Measurements from ENCODE around the gene NOS2.

NOS2 gene

GRCh38 chr17:27792095-27792494 is 8.2 kb downstream of the NOS2 start:
- Histone ChIP-seq H3K36me3 (ENCODE audit: control insufficient read depth in 1 of 2, insufficient read depth in 2 of 2, low read length in 2 of 2) (peaks cover 3 to 4% of the 10 kb centered on the region in 2 donors), H3K27ac (ENCODE audit: low read depth, low read length) (no peak overlapping the region), H3K9me3 (ENCODE audit: control insufficient read depth in 1 of 2, low read length in 2 of 2) (no peaks in the 10 kb centered on the region), H3K4me1 (ENCODE audit: control insufficient read depth in 1 of 2, insufficient read depth in 2 of 2, low read length in 2 of 2) (peaks cover 19 to 23% of the 10 kb centered on the region in 2 donors), H3K27me3 (ENCODE audit: control insufficient read depth in 1 of 2, insufficient read depth in 2 of 2, low read length in 2 of 2) (peaks cover 3 to 4% of the 10 kb centered on the region in 2 donors), H3K9ac (ENCODE audit: low read depth in 1 of 2, low read length in 2 of 2) (no peak overlapping the region), H3K4me3 (ENCODE audit: low read depth in 1 of 2, low read length in 2 of 2) (no peak overlapping the region)

GRCh38 chr17:27788919-27789318 is 11.4 kb downstream of the NOS2 start:
- Histone ChIP-seq H3K9ac (ENCODE audit: low read depth in 1 of 2, low read length in 2 of 2) (no peak overlapping the region), H3K36me3 (ENCODE audit: control insufficient read depth in 1 of 2, insufficient read depth in 2 of 2, low read length in 2 of 2) (peaks cover 3 to 8% of the 10 kb centered on the region in 2 donors), H3K4me1 (ENCODE audit: control insufficient read depth in 1 of 2, insufficient read depth in 2 of 2, low read length in 2 of 2) (peaks cover 3 to 5% of the 10 kb centered on the region in 2 donors), H3K27ac (ENCODE audit: low read depth, low read length) (no peak overlapping the region), H3K4me3 (ENCODE audit: low read depth in 1 of 2, low read length in 2 of 2) (no peak overlapping the region), H3K27me3 (ENCODE audit: control insufficient read depth in 1 of 2, insufficient read depth in 2 of 2, low read length in 2 of 2) (peaks cover 0 to 1% of the 10 kb centered on the region in 2 donors), H3K9me3 (ENCODE audit: control insufficient read depth in 1 of 2, low read length in 2 of 2) (no peaks in the 10 kb centered on the region)

DNA sequence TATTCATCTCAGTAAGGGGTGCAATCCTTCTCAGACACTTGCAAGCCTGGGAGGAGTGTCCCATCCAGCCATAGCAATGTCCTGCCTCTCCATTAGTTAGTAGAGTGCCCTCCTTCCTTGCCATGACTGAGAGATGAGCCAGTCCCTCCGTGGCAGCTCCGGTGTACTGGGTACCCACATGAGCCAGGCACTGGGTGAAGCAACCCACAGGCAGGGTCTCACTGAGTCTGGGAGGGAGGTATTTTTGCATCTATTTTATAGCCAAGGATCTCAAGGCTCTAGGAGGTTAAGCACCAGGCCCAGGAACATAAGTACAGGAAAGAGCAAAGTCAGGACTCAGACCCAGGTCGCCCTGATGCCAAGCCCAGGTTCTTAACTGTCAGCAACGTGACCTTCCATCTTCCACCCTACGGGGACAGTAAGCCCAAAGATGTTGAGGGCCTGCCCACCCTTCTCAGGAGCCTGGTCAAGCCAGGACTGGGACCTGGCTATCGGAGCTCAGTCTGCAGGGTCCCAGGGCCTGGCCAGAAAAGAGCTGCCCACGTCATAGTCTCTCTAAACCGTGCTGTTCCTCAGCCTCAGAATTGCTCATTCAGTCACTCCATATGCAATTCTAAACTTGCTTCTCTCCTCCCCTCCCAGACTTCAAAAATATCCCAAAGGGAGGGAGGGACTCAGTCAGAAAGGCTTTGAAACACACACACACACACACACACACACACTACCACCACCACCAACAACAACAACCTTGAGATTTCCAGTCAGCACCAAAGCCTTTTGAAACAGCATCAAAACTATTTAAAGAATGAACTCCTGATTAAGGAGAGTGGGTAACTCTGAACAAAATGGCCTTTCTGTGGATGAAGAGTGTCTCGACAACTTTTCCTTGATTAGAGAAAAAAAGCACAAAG is 16.6 kb downstream of the NOS2 start:
- H3K9me3 ChIP-seq (ENCODE audit: control insufficient read depth in 1 of 2, low read length in 2 of 2) = no peaks in the 10 kb centered on the region

DNA sequence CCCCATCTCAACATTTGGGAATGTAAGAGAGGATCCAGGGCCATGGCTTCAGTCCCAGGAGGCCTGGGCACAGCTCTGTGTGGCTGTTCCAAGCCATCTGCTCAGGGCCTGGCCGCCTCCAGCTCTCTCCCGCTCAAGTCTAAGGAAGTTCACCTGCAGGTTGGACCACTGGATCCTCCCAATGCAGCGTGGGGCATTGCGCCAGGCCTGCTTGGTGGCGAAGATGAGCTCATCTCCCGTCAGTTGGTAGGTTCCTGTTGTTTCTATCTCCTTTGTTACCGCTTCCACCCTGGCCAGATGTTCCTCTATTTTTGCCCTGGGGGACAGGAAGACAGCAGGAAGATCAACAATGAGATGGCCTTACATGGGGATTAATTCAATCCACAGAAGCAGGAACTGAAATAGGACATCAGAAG is 17.5 kb downstream of the NOS2 start:
- no peaks in the 10 kb centered on the region for H3K27me3 ChIP-seq (ENCODE audit: control insufficient read depth in 1 of 2, insufficient read depth in 2 of 2, low read length in 2 of 2)
- peaks cover 7 to 9% of the 10 kb centered on the region in 2 donors for H3K36me3 ChIP-seq (ENCODE audit: control insufficient read depth in 1 of 2, insufficient read depth in 2 of 2, low read length in 2 of 2)
- no peak overlapping the region for H3K4me3 ChIP-seq (ENCODE audit: low read depth in 1 of 2, low read length in 2 of 2)
- H3K9me3 ChIP-seq (ENCODE audit: control insufficient read depth in 1 of 2, low read length in 2 of 2) = no peaks in the 10 kb centered on the region
- no peaks in the 10 kb centered on the region for H3K4me1 ChIP-seq (ENCODE audit: control insufficient read depth in 1 of 2, insufficient read depth in 2 of 2, low read length in 2 of 2)
- H3K27ac ChIP-seq (ENCODE audit: low read depth, low read length) = no peak overlapping the region
- no peak overlapping the region for H3K9ac ChIP-seq (ENCODE audit: low read depth in 1 of 2, low read length in 2 of 2)

More for the DNA sequence above, 16.6 kb downstream of the NOS2 start:
- Histone ChIP-seq H3K27ac (ENCODE audit: low read depth, low read length) (no peak overlapping the region), H3K4me3 (ENCODE audit: low read depth in 1 of 2, low read length in 2 of 2) (no peak overlapping the region), H3K9ac (ENCODE audit: low read depth in 1 of 2, low read length in 2 of 2) (no peak overlapping the region), H3K4me1 (ENCODE audit: control insufficient read depth in 1 of 2, insufficient read depth in 2 of 2, low read length in 2 of 2) (no peaks in the 10 kb centered on the region), H3K36me3 (ENCODE audit: control insufficient read depth in 1 of 2, insufficient read depth in 2 of 2, low read length in 2 of 2) (peaks cover 5 to 7% of the 10 kb centered on the region in 2 donors), H3K27me3 (ENCODE audit: control insufficient read depth in 1 of 2, insufficient read depth in 2 of 2, low read length in 2 of 2) (no peaks in the 10 kb centered on the region)

- Histone ChIP-seq H3K4me1 (ENCODE audit: control insufficient read depth in 1 of 2, insufficient read depth in 2 of 2, low read length in 2 of 2) (no peaks in the 10 kb centered on the region), H3K27ac (ENCODE audit: low read depth, low read length) (no peak overlapping the region), H3K9me3 (ENCODE audit: control insufficient read depth in 1 of 2, low read length in 2 of 2) (no peaks in the 10 kb centered on the region), H3K9ac (ENCODE audit: low read depth in 1 of 2, low read length in 2 of 2) (no peak overlapping the region), H3K27me3 (ENCODE audit: control insufficient read depth in 1 of 2, insufficient read depth in 2 of 2, low read length in 2 of 2) (no peaks in the 10 kb centered on the region), H3K36me3 (ENCODE audit: control insufficient read depth in 1 of 2, insufficient read depth in 2 of 2, low read length in 2 of 2) (peaks cover 4 to 10% of the 10 kb centered on the region in 2 donors), H3K4me3 (ENCODE audit: low read depth in 1 of 2, low read length in 2 of 2) (no peak overlapping the region)
Measured at GRCh38 chr17:27780828-27781404, 19.4 kb downstream of the NOS2 start.

DNA sequence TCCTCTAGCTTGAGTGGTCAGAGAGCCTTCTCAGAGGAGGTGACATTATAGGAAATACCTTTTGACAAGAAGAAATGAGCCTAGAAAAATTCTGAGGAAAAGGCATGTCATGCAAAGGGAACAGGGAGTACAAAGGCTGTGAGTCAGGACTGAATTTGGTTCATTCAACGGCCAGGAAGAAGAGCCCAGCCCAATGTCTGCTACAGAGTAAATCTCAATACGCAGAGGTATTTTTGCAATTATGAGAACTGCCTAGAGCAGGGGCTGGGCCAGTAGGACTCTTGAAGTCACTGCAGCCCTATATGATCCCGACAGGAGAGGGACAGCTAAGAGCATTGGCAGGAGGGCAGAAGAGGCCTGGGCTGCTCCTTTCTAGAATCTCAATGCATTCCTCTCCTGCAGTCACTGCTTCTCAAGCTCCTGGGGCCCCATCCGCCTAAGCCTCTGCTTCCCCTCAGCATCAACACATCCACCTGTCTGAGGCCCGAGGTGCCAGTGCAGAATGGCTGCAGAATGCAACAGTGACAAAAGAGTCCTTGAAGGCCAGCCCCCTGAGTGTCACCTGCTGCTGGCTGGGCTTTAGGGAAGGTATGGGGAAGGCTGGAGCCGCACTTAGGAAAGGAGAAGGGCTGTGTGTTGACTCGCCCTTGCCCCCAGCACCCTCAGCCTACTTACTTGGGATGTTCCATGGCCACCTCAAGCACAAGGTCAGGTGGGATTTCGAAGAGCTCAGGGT is 20.1 kb downstream of the NOS2 start:
- Histone ChIP-seq H3K9me3 (ENCODE audit: control insufficient read depth in 1 of 2, low read length in 2 of 2) (no peaks in the 10 kb centered on the region), H3K27me3 (ENCODE audit: control insufficient read depth in 1 of 2, insufficient read depth in 2 of 2, low read length in 2 of 2) (no peaks in the 10 kb centered on the region), H3K9ac (ENCODE audit: low read depth in 1 of 2, low read length in 2 of 2) (no peak overlapping the region), H3K4me3 (ENCODE audit: low read depth in 1 of 2, low read length in 2 of 2) (no peak overlapping the region), H3K4me1 (ENCODE audit: control insufficient read depth in 1 of 2, insufficient read depth in 2 of 2, low read length in 2 of 2) (no peaks in the 10 kb centered on the region), H3K36me3 (ENCODE audit: control insufficient read depth in 1 of 2, insufficient read depth in 2 of 2, low read length in 2 of 2) (peaks cover 4 to 10% of the 10 kb centered on the region in 2 donors), H3K27ac (ENCODE audit: low read depth, low read length) (no peak overlapping the region)

DNA sequence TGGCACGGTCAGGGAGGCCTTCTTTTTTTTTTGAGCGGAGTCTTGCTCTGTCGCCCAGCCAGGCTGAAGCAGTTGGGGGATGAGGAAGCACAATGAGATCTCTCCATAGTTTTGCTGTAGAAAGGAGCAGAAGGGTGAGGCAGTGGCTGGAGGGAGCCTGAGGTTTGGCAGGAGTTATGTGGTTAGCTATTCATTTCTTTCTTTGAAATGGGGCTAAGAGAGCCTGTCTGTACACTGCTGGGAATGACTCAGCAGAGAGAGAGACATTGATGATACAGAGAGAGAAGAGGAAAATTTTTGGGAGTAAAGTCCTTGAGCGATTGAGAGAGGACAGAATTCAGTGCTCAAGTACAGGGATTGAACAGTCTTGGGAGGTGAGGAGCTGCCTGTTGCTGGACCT is 22.1 kb downstream of the NOS2 start:
- Histone ChIP-seq H3K4me3 (ENCODE audit: low read depth in 1 of 2, low read length in 2 of 2) (no peak overlapping the region), H3K27ac (ENCODE audit: low read depth, low read length) (no peak overlapping the region), H3K4me1 (ENCODE audit: control insufficient read depth in 1 of 2, insufficient read depth in 2 of 2, low read length in 2 of 2) (no peaks in the 10 kb centered on the region)

DNA sequence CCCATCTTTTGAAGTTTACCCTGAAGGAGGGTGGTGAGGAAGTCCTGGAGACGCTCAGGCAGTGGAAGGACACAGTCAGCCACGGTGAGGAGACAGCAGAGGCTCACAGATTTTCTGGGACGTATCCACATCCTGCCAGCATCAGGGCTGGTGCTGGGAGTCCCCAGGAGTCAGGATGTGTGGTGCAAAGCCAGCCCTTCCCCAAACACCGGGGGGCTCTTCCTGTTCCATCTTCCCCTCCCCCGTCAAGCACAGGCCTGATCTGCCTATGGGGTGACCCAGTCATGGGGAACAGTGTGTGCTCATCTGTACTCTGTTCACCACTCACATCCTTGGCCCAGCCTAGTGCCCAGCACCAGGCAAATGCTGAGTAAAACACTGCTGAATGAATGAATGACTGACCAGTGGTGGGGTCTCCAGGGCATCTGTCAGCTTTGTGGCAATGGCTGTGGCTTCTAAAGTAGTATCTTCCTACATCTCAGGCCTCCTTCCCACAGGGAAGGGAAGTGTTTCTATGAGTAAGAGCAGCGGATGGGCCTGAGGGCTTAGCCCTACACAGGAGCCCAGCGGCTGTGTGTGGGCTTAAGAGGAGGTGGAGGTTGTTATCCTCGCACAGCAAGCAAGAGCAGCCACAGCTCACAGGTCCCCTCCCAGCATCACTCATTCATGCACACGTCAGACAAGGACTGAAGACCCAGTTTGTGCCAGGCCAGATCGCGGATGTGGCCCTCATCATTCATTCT is 23.3 kb downstream of the NOS2 start:
- Histone ChIP-seq H3K4me3 (ENCODE audit: low read depth in 1 of 2, low read length in 2 of 2) (no peak overlapping the region), H3K9me3 (ENCODE audit: control insufficient read depth in 1 of 2, low read length in 2 of 2) (no peaks in the 10 kb centered on the region), H3K4me1 (ENCODE audit: control insufficient read depth in 1 of 2, insufficient read depth in 2 of 2, low read length in 2 of 2) (no peaks in the 10 kb centered on the region), H3K27ac (ENCODE audit: low read depth, low read length) (no peak overlapping the region), H3K36me3 (ENCODE audit: control insufficient read depth in 1 of 2, insufficient read depth in 2 of 2, low read length in 2 of 2) (peaks cover 4 to 10% of the 10 kb centered on the region in 2 donors), H3K27me3 (ENCODE audit: control insufficient read depth in 1 of 2, insufficient read depth in 2 of 2, low read length in 2 of 2) (no peaks in the 10 kb centered on the region), H3K9ac (ENCODE audit: low read depth in 1 of 2, low read length in 2 of 2) (no peak overlapping the region)

More for the DNA sequence above, 22.1 kb downstream of the NOS2 start:
- Histone ChIP-seq H3K36me3 (ENCODE audit: control insufficient read depth in 1 of 2, insufficient read depth in 2 of 2, low read length in 2 of 2) (peaks cover 4 to 10% of the 10 kb centered on the region in 2 donors), H3K27me3 (ENCODE audit: control insufficient read depth in 1 of 2, insufficient read depth in 2 of 2, low read length in 2 of 2) (no peaks in the 10 kb centered on the region), H3K9me3 (ENCODE audit: control insufficient read depth in 1 of 2, low read length in 2 of 2) (no peaks in the 10 kb centered on the region), H3K9ac (ENCODE audit: low read depth in 1 of 2, low read length in 2 of 2) (no peak overlapping the region)

- no peaks in the 10 kb centered on the region for H3K4me1 ChIP-seq (ENCODE audit: control insufficient read depth in 1 of 2, insufficient read depth in 2 of 2, low read length in 2 of 2)
- no peaks in the 10 kb centered on the region for H3K9me3 ChIP-seq (ENCODE audit: control insufficient read depth in 1 of 2, low read length in 2 of 2)
Measured at GRCh38 chr17:27771586-27771985, 28.7 kb downstream of the NOS2 start.

More at GRCh38 chr17:27771586-27771985, 28.7 kb downstream of the NOS2 start:
- Histone ChIP-seq H3K27ac (ENCODE audit: low read depth, low read length) (no peak overlapping the region), H3K4me3 (ENCODE audit: low read depth in 1 of 2, low read length in 2 of 2) (no peak overlapping the region), H3K36me3 (ENCODE audit: control insufficient read depth in 1 of 2, insufficient read depth in 2 of 2, low read length in 2 of 2) (peaks cover 3 to 13% of the 10 kb centered on the region in 2 donors), H3K9ac (ENCODE audit: low read depth in 1 of 2, low read length in 2 of 2) (no peak overlapping the region), H3K27me3 (ENCODE audit: control insufficient read depth in 1 of 2, insufficient read depth in 2 of 2, low read length in 2 of 2) (no peaks in the 10 kb centered on the region)
